Duodenal mucosa (tissue), 2 donors: ENCODE results near the gene LRPPRC.

Experiments used
- H3K27ac ChIP-seq: one replicate; pipeline ENCODE4 v1.7.0; 2013; ENCODE audit warnings: low read depth, low read length
- H3K27me3 ChIP-seq, 2 donors: one replicate each; pipeline ENCODE4 v1.7.0; 2013; ENCODE audit warnings: low read length in 2 of 2, control low read depth in 1 of 2; ENCODE audit not compliant: insufficient read depth in 2 of 2, control insufficient read depth in 1 of 2
- H3K36me3 ChIP-seq, 2 donors: one replicate each; pipeline ENCODE4 v1.7.0; 2013; ENCODE audit warnings: low read length in 2 of 2, control low read depth in 1 of 2; ENCODE audit not compliant: insufficient read depth in 2 of 2, control insufficient read depth in 1 of 2
- H3K4me1 ChIP-seq, 2 donors: one replicate each; pipeline ENCODE4 v1.7.0; 2013; ENCODE audit warnings: low read length in 2 of 2, control low read depth in 1 of 2; ENCODE audit not compliant: insufficient read depth in 2 of 2, control insufficient read depth in 1 of 2
- H3K4me3 ChIP-seq, 2 donors: one replicate each; pipeline ENCODE4 v1.7.0; 2013; ENCODE audit warnings: low read length in 2 of 2, low read depth in 1 of 2
- H3K9ac ChIP-seq, 2 donors: one replicate each; pipeline ENCODE4 v1.7.0; 2013; ENCODE audit warnings: low read length in 2 of 2, low read depth in 1 of 2
- H3K9me3 ChIP-seq, 2 donors: one replicate each; pipeline ENCODE4 v1.7.0; 2013; ENCODE audit warnings: low read length in 2 of 2, control low read depth in 1 of 2; ENCODE audit not compliant: control insufficient read depth in 1 of 2

The LRPPRC gene

DNA sequence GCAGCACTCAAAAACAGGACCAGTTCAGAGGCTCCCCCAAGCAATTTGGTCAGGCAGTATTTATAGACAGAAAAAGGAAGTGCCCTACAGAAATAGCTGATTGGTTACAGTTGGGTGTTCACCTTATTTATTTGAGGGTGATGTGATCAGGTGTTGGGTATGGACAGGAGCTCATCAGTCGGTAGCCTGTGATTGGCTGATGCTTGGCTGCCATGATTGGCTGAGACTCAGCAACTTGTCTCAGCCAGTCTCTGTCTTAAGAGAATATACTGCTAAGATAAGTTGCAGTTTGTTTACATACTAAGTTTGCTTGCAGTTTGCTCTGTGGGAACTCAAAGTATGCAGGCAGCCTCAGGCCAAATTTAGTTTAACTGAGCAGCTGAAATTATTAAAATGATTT is 147.6 kb downstream of the LRPPRC start:
- no peak overlapping the region for H3K27ac ChIP-seq

DNA sequence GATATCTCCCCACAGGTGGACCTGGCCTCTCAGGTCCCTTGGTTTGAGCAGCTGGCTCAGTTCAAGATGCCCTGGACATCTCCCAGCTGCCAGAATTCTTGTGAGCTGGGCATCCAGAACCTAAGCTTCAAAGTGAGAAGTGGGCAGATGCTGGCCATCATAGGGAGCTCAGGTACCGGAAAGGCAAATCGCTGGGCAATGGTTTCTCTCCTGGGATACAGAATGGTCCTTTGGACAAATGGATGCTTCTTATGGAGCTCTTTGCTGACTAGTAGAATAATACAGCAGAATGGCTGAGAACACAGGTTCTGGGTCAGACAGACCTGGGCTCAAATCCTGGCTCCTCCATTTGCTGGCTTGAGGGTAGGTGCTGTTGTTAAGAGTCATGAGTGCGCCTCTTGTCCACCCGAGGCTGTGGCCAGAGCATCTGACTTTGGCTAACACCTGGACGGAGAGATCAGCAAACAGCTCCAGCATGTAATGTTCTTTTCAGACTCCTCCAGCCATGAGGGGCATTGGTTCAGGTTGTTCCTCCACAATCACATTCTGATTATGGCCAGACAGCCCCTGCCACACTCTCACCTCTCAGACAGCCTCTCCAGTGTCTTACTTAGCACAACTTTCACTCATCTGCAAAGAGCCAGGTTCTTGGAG is 149.5 kb downstream of the LRPPRC start:
- Histone ChIP-seq H3K4me1 (peaks cover 8 to 9% of the 10 kb centered on the region in 2 donors), H3K27me3 (no peaks in the 10 kb centered on the region), H3K9me3 (no peaks in the 10 kb centered on the region), H3K9ac (no peak overlapping the region), H3K36me3 (peaks cover 0 to 4% of the 10 kb centered on the region in 2 donors), H3K4me3 (no peak overlapping the region), H3K27ac (no peak overlapping the region)

More for the DNA sequence above, 147.6 kb downstream of the LRPPRC start:
- no peaks in the 10 kb centered on the region for H3K9me3 ChIP-seq
- H3K9ac ChIP-seq, result no peak overlapping the region
- peaks cover 8 to 17% of the 10 kb centered on the region in 2 donors for H3K4me1 ChIP-seq
- H3K4me3 ChIP-seq, result no peak overlapping the region
- H3K27me3 ChIP-seq, result no peaks in the 10 kb centered on the region
- H3K36me3 ChIP-seq, result peaks cover 0 to 11% of the 10 kb centered on the region in 2 donors

DNA sequence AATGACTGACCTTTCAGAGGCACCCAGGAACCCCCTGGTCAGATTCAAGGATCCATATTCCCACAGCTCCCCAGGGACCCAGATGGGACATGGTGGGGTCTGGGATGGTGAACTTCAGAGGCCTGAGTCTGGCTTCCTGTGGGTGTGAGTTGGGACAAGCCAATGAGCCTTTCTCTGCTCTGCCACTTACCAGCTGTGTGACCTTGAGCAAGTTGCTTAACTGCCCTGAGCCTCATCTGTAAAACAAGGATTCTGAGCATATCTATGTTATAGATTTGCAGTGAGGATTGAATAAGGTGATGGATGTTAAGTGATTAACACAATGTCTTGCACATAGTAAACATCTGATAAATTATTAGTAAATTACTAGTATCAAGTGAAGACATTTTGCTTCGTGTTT is 150.6 kb downstream of the LRPPRC start:
- H3K27ac ChIP-seq, result no peak overlapping the region
- H3K36me3 ChIP-seq, result peaks cover 0 to 3% of the 10 kb centered on the region in 2 donors
- H3K4me3 ChIP-seq, result no peak overlapping the region
- H3K9me3 ChIP-seq, result no peaks in the 10 kb centered on the region
- peaks cover 8 to 9% of the 10 kb centered on the region in 2 donors for H3K4me1 ChIP-seq
- H3K27me3 ChIP-seq, result no peaks in the 10 kb centered on the region
- H3K9ac ChIP-seq, result no peak overlapping the region

DNA sequence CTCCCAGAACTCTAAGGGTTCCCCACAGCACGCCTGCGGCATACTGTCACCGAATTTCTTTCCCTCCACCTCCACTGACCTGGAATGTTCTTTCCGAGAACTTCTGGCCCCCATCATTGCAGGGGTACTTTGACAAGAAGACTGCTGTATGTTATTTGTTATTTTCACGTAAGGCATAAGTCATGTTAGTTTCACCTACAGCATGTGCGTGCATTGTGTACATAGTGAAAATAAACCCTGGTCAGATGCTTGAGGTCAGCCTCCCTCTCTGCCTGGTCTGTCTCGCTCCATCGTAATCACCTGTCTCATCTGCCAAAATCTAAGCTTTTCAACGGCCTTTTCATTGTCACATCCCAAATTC is 152.9 kb downstream of the LRPPRC start:
- Histone ChIP-seq H3K4me1 (peaks cover 8 to 9% of the 10 kb centered on the region in 2 donors), H3K27me3 (no peaks in the 10 kb centered on the region), H3K27ac (no peak overlapping the region), H3K9me3 (no peaks in the 10 kb centered on the region), H3K36me3 (no peaks in the 10 kb centered on the region), H3K4me3 (no peak overlapping the region), H3K9ac (no peak overlapping the region)

DNA sequence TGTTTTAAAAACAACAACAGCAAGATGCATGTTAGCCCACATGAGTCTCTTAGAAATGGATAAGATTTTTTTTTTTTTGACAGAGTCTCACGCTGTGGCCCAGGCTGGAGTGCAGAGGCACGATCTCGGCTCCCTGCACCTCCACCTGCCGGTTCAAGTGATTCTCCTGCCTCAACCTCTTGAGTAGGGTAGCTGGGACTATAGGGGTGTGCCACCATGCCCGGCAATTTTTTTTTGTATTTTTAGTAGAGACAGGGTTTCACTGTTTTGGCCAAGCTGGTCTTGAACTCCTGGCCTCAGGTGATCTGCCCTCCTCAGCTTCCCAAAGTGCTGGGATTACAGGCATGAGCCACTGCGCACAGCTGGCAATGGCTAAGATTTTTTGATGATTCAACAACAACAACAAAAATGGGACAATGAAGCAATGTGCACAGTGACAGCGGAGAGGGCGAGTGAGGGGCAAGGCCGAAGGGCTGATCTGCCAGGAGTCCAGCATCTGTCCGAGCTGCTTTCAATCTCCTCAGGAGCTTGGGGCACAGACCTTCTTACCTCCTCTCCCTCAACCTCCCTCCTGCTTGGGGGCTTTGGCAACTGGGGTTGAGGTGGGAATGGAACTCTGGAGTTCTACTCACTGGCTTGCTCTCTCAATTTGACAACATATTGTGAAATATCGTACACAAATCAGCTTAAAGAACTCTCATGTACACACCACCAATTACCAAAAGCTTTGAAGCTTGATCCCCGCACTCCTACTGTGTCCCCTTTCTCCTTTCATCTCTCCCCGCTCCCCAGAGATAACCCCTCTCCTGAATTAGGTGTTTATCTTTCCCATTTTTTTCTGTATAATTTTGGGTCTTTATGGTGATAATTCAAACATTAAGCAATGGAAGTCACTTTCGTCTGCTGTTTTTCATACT is 153.6 kb downstream of the LRPPRC start:
- Histone ChIP-seq H3K4me1 (peaks cover 7 to 8% of the 10 kb centered on the region in 2 donors), H3K27me3 (no peaks in the 10 kb centered on the region), H3K9me3 (no peaks in the 10 kb centered on the region), H3K36me3 (no peaks in the 10 kb centered on the region), H3K27ac (no peak overlapping the region), H3K9ac (no peak overlapping the region), H3K4me3 (no peak overlapping the region)

DNA sequence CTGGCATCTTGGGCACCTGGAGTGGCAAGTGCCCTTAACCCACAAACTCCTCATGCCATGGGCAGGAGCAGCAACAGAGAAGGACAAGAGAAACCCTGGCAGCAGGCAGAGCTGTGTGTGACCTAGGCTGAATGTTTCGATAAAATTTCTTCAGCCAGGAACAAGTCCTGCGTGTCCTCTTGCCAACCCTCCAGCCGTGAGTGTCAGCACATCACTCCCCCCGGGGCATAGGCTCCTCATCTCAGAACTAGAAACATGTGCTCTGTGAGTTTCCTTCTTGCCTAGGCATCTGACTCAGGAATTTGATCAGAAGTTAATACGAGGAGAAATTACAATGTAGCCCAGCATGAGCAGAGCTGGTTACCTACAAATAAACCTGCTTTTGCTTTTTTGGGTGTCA is 154.8 kb downstream of the LRPPRC start:
- no peak overlapping the region for H3K4me3 ChIP-seq
- no peak overlapping the region for H3K27ac ChIP-seq
- H3K36me3 ChIP-seq, result no peaks in the 10 kb centered on the region
- no peaks in the 10 kb centered on the region for H3K9me3 ChIP-seq
- no peaks in the 10 kb centered on the region for H3K27me3 ChIP-seq
- H3K9ac ChIP-seq, result no peak overlapping the region
- H3K4me1 ChIP-seq, result no peaks in the 10 kb centered on the region

DNA sequence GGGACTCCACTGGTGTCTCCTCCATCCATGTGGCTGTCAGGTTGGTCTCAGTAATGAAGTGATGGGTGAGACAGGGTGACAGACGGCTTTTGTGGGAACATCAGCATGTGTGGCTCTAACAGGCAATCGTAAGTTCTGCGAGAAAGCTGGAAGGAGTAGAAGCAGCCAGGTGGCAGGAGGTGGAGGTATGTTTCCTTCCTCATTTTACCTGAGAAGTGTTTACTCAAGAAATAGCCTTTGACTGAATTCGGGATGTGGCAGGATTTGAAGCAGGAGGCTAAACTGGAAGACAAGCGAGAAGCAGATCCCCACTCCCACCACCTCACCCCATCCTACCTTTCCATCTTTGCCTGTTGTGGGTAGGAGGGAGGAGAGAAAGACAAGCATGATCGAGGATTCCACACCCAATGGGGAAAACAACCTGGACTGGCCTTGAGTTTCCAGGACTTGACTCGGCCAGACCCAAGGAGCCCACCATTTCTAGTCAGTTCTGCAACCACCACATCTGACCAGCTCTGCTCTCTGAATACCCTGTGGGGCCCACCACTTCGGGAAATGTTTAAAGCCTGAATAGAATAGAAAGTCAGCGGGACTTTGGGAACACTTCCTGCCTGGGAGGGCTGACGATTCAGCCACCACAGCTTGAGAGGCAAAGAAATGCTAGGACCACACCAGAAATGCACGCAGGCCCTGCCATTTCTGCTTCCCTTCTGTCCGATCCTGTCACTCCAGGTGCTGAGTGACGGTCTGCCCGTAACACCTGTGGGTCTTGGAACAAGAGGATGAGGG is 155.8 kb downstream of the LRPPRC start:
- H3K27ac ChIP-seq, result no peak overlapping the region
- no peaks in the 10 kb centered on the region for H3K36me3 ChIP-seq
- H3K9me3 ChIP-seq, result no peaks in the 10 kb centered on the region
- no peaks in the 10 kb centered on the region for H3K27me3 ChIP-seq
- H3K4me1 ChIP-seq, result no peaks in the 10 kb centered on the region
- peak overlapping the region; percentile 29 to 42 for H3K4me3 ChIP-seq
- H3K9ac ChIP-seq, result no peak overlapping the region

DNA sequence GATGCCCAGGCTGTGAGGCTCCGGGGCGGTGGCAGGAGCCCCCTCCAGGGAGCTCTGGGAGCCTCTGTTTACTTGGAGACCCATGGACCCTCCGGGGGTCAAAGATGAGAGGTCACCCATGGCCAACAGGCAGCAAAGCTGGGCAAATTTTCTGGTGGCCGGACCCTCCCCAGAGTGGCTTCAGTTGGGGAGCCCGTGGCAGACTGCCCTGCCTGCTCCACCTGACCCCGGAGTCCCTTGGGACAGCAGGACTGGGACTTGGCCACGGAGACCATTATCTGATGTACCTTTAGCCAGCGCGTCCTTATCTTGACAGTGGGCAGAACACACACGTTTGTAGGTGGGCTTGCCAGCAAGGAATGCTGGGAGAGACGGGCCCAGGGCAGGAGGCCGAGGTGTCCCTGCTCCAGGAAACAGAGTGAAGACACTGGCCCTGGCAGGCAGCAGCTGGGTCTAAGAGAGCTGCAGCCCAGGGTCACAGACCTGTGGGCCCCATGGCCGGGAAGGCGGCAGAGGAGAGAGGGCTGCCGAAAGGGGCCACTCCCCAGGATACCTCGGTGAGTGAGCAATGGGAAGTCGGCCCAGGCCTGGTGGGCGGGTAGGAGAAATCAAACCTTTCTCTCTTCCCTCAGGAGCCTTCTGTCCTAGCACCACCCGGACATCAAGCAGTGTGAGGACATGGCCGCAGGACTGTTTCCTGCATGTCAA is 157.1 kb downstream of the LRPPRC start, which contains the start of the genes ABCG5 and ABCG8:
Gene ABCG5 (minus strand): TSS at position 280 of the 708 bp plus-strand sequence. CDS start 160 bp downstream, at position 120.
Gene ABCG8 (plus strand): TSS at position 412 of the 708 bp plus-strand sequence. CDS start 83 bp downstream, at position 495.
- Histone ChIP-seq H3K9me3 (no peaks in the 10 kb centered on the region), H3K27me3 (no peaks in the 10 kb centered on the region)

DNA sequence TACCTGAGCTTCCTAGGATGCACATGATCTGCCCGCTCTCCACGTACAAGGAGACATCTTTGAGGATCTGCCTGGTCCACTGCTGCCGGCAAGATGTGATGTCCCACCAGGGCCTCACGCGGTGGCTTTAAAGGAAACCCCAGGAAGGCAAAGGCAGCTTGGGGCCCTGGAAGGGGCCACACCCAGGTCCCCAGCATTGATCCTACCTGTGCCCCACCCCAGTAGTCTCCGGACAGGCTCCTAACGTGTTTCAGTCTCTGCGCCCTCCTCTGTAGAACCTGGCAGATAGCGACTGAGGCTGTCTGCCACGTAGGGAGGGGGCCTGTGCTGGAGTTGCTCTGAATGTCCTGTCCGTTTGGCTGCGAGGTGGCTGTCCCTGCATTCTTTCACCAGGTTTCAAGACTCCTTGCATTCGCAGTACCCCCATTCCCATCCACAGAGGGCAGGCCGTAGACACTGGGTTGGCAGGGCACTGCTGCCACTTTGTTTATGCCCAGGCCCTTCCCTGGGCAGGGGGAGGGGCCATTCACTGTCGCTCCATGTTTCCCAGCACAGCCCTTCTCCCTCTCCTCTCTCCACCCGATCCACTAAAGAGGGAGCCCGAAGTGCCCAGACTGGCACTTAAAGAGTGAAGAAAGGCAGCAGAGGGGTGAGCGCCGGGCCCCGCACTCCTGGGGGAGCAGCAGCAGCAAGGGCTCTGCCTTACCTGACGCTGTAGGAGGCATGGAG is 157.8 kb downstream of the LRPPRC start:
- H3K36me3 ChIP-seq, result no peaks in the 10 kb centered on the region
- peak overlapping the region; percentile 11 to 54 for H3K4me3 ChIP-seq
- H3K4me1 ChIP-seq, result no peaks in the 10 kb centered on the region
- no peaks in the 10 kb centered on the region for H3K9me3 ChIP-seq
- no peak overlapping the region for H3K27ac ChIP-seq
- peak overlapping the region in 1 of 2 donors; percentile 39 for H3K9ac ChIP-seq
- no peaks in the 10 kb centered on the region for H3K27me3 ChIP-seq

More for the DNA sequence above, 157.1 kb downstream of the LRPPRC start, which contains the start of the genes ABCG5 and ABCG8:
- H3K27ac ChIP-seq, result no peak within 1 kb of the TSS
- H3K4me3 ChIP-seq, result peak within 1 kb of the TSS; percentile 40 to 54
- no peaks in the 10 kb centered on the region for H3K4me1 ChIP-seq
- H3K9ac ChIP-seq, result peak within 1 kb of the TSS in 1 of 2 donors; percentile 39
- no peaks in the 10 kb centered on the region for H3K36me3 ChIP-seq
